IMR-90 (cell line): Measurements from ENCODE around the gene DEPDC1. TPM values are rescaled to one million over a fixed set of nuclear protein-coding genes. Genes with fewer than 3 reads are reported as not detected.

ENCODE experiments used
- ATAC-seq: fragments of 200-7000 bp; cut with Tn5 transposase; 2 replicates; pipeline ENCODE4 v1.9.1; 2020; ENCODE audit warnings: low read depth, mild to moderate bottlenecking, moderate library complexity
- BruUV-seq: library from RNA; stranded (reverse); fragments of 400-500 nt; replicated peaks from 2 replicates; lab custom pipeline; 2021; lab: Mats Ljungman, UMichigan
- CTCF ChIA-PET: fragments of 300-600 bp; formaldehyde crosslinking; extraction: SDS; loops from one replicate; lab custom pipeline; 2021; ENCODE audit warnings: antibody characterized with exemption; lab: Yijun Ruan, JAX
- POLR2A ChIA-PET: fragments of 300-600 bp; sonication (Branson Sonifier 250); formaldehyde crosslinking; loops from one replicate; lab custom pipeline; 2022; ENCODE audit warnings: antibody characterized with exemption; ENCODE audit not compliant: unreplicated experiment; lab: Charles Lee
- DNase-seq: peaks from one replicate; pipeline ENCODE4 v3.0.0; 2013
- H2AFZ ChIP-seq: replicated peaks from 2 replicates; pipeline ENCODE3; 2013; ENCODE audit warnings: low read length, mild to moderate bottlenecking; ENCODE audit not compliant: poor library complexity
- H2AK5ac ChIP-seq: 2 replicates; pipeline ENCODE4 v1.6.1; 2013; ENCODE audit warnings: low read depth, low read length, inconsistent platforms
- H2AK9ac ChIP-seq: replicated peaks from 2 replicates; pipeline ENCODE3; 2013; ENCODE audit warnings: mild to moderate bottlenecking, low read depth, low read length, moderate library complexity; ENCODE audit not compliant: poor library complexity
- H2BK120ac ChIP-seq: 2 replicates; pipeline ENCODE4 v1.6.1; 2013; ENCODE audit warnings: low read depth, low read length, inconsistent platforms
- H2BK15ac ChIP-seq: 3 replicates; pipeline ENCODE4 v1.6.1; 2013; ENCODE audit warnings: low read depth, low read length, inconsistent platforms
- H2BK20ac ChIP-seq: 2 replicates; pipeline ENCODE4 v1.6.1; 2013; ENCODE audit warnings: low read depth, mild to moderate bottlenecking, inconsistent platforms, low read length, moderate library complexity
- H2BK5ac ChIP-seq: 2 replicates; pipeline ENCODE4 v1.6.1; 2013; ENCODE audit warnings: mild to moderate bottlenecking, low read depth, low read length, inconsistent platforms; ENCODE audit not compliant: poor library complexity, severe bottlenecking
- H3K14ac ChIP-seq: replicated peaks from 2 replicates; pipeline ENCODE4 v1.6.1; 2013; ENCODE audit warnings: low read depth, low read length, inconsistent platforms
- H3K18ac ChIP-seq: 2 replicates; pipeline ENCODE4 v1.6.1; 2013; ENCODE audit warnings: low read depth, low read length, control low read depth
- H3K23ac ChIP-seq: 2 replicates; pipeline ENCODE4 v1.6.1; 2013; ENCODE audit warnings: low read depth, low read length, inconsistent platforms
- H3K27ac ChIP-seq: 2 replicates; pipeline ENCODE4 v1.5.1; 2013; ENCODE audit warnings: mild to moderate bottlenecking, control low read depth, low read length; ENCODE audit not compliant: insufficient read depth
- H3K27me3 ChIP-seq: 2 replicates; pipeline ENCODE4 v1.6.1; 2013; ENCODE audit warnings: low read length; ENCODE audit not compliant: control insufficient read depth, insufficient read depth
- H3K36me3 ChIP-seq: 2 replicates; pipeline ENCODE4 v1.6.1; 2013; ENCODE audit warnings: low read length, mixed read lengths; ENCODE audit not compliant: control insufficient read depth, insufficient read depth
- H3K4ac ChIP-seq: 2 replicates; pipeline ENCODE4 v1.6.1; 2013; ENCODE audit warnings: low read depth, low read length, inconsistent platforms
- H3K4me1 ChIP-seq: 2 replicates; pipeline ENCODE4 v1.6.1; 2013; ENCODE audit warnings: low read length, mixed read lengths; ENCODE audit not compliant: control insufficient read depth, insufficient read depth
- H3K4me2 ChIP-seq: 2 replicates; pipeline ENCODE4 v1.6.1; 2013; ENCODE audit warnings: low read depth, mild to moderate bottlenecking, control low read depth, low read length, moderate library complexity
- H3K4me3 ChIP-seq: 2 replicates; pipeline ENCODE4 v1.5.1; 2013; ENCODE audit warnings: low read depth, mild to moderate bottlenecking, control low read depth, low read length, moderate library complexity; ENCODE audit not compliant: insufficient read depth
- H3K56ac ChIP-seq: 2 replicates; pipeline ENCODE4 v1.6.1; 2013; ENCODE audit warnings: low read length, inconsistent platforms; ENCODE audit not compliant: insufficient read depth; ENCODE audit errors: extremely low read depth
- H3K79me1 ChIP-seq, 2 experiments: 2 replicates each; pipeline ENCODE4 v1.6.1; 2013; ENCODE audit warnings: low read length in 2 of 2, inconsistent platforms in 1 of 2, low read depth in 1 of 2
- H3K9ac ChIP-seq: 2 replicates; pipeline ENCODE4 v1.6.1; 2013; ENCODE audit warnings: low read depth, low read length, control low read depth
- H3K9me1 ChIP-seq: 2 replicates; pipeline ENCODE4 v1.6.1; 2013; ENCODE audit warnings: low read length, inconsistent platforms; ENCODE audit not compliant: insufficient read depth
- H3K9me3 ChIP-seq: 2 replicates; pipeline ENCODE4 v1.6.1; 2013; ENCODE audit warnings: low read length; ENCODE audit not compliant: control insufficient read depth, insufficient read depth
- H4K20me1 ChIP-seq: 2 replicates; pipeline ENCODE4 v1.6.1; 2013; ENCODE audit warnings: low read length, inconsistent platforms; ENCODE audit not compliant: insufficient read depth
- H4K5ac ChIP-seq: 2 replicates; pipeline ENCODE4 v1.6.1; 2013; ENCODE audit warnings: mild to moderate bottlenecking, low read depth, low read length, control low read depth
- H4K8ac ChIP-seq, 2 experiments: 2 replicates each; pipeline ENCODE4 v1.6.1; 2013; ENCODE audit warnings: low read depth in 2 of 2, low read length in 2 of 2, control low read depth in 1 of 2, inconsistent platforms in 1 of 2
- H4K91ac ChIP-seq: 2 replicates; pipeline ENCODE4 v1.6.1; 2013; ENCODE audit warnings: low read depth, low read length, inconsistent platforms; ENCODE audit not compliant: insufficient read depth
- BHLHE40 ChIP-seq: fragments of 150-350 bp; IDR thresholded peaks from 2 replicates; pipeline ENCODE4 v1.6.1; 2016; ENCODE audit warnings: mild to moderate bottlenecking, low read depth, low read length
- CEBPB ChIP-seq: IDR thresholded peaks from 2 replicates; pipeline ENCODE4 v1.6.1; 2012; ENCODE audit warnings: low read depth, low read length, improper control_type of control experiment
- CHD1 ChIP-seq: IDR thresholded peaks from 2 replicates; pipeline ENCODE4 v1.6.1; 2012; ENCODE audit warnings: low read depth, low read length, improper control_type of control experiment
- FOS ChIP-seq: fragments of 150-350 bp; IDR thresholded peaks from 2 replicates; pipeline ENCODE4 v1.6.1; 2016; ENCODE audit warnings: low read depth, low read length
- MAFK ChIP-seq: IDR thresholded peaks from 2 replicates; pipeline ENCODE4 v1.6.1; 2012; ENCODE audit warnings: low read depth, low read length, improper control_type of control experiment
- MAZ ChIP-seq: IDR thresholded peaks from 2 replicates; pipeline ENCODE4 v1.6.1; 2012; ENCODE audit warnings: low read depth, mild to moderate bottlenecking, low read length, improper control_type of control experiment, moderate library complexity, borderline replicate concordance
- MXI1 ChIP-seq: IDR thresholded peaks from 2 replicates; pipeline ENCODE4 v1.6.1; 2012; ENCODE audit warnings: low read depth, mild to moderate bottlenecking, low read length, moderate library complexity, borderline replicate concordance
- NFE2L2 ChIP-seq: fragments of 150-350 bp; IDR thresholded peaks from 2 replicates; pipeline ENCODE4 v1.6.1; 2016; ENCODE audit warnings: low read depth, mild to moderate bottlenecking, low read length
- POLR2A ChIP-seq: IDR thresholded peaks from 2 replicates; pipeline ENCODE4 v1.6.1; 2012; ENCODE audit warnings: mild to moderate bottlenecking, low read depth, low read length
- RAD21 ChIP-seq: IDR thresholded peaks from 2 replicates; pipeline ENCODE4 v1.6.1; 2012; ENCODE audit warnings: low read length, improper control_type of control experiment
- RCOR1 ChIP-seq: IDR thresholded peaks from 2 replicates; pipeline ENCODE4 v1.6.1; 2012; ENCODE audit warnings: mild to moderate bottlenecking, low read length, improper control_type of control experiment; ENCODE audit not compliant: insufficient replicate concordance
- RFX5 ChIP-seq: IDR thresholded peaks from 2 replicates; pipeline ENCODE4 v1.8.0; 2012; ENCODE audit warnings: low read depth, mild to moderate bottlenecking, low read length, moderate library complexity
- SMC3 ChIP-seq: fragments of 150-350 bp; IDR thresholded peaks from 2 replicates; pipeline ENCODE4 v1.6.1; 2016; ENCODE audit warnings: low read depth, mild to moderate bottlenecking, antibody characterized with exemption, low read length, moderate library complexity
- WGBS, 2 experiments: methylation state at CpG; one replicate each; pipeline versions ENCODE4 v1.1.5 to v1.1.7; 2013; ENCODE audit warnings: missing lambda C conversion rate in 2 of 2; ENCODE audit not compliant: insufficient read length in 1 of 2; ENCODE audit errors: extremely low coverage in 2 of 2; 5-methylcytosine and 5-hydroxymethylcytosine counted together
- dilution Hi-C: fragments of 300-500 bp; cut with HindIII; formaldehyde crosslinking; loops from one replicate; pipeline ENCODE4 v1.14.3; 2018; ENCODE audit warnings: low sequenced_read_pairs; ENCODE audit not compliant: unreplicated experiment
- in situ Hi-C: fragments of 300-500 bp; cut with MboI; formaldehyde crosslinking; loops from 3 replicates; pipeline ENCODE4 v1.14.3; 2019; ENCODE audit warnings: low sequenced_read_pairs, inconsistent platforms, mixed read lengths
- intact Hi-C: fragments of 100-400 bp; cut with micrococcal nuclease; formaldehyde crosslinking; loops from 2 replicates; pipeline ENCODE4 v1.10.0; 2022
- polyA plus RNA-seq, 3 experiments: library from polyadenylated mRNA; depleted of rRNA; stranded (reverse); fragments of >200 nt; gene quantifications; 2 replicates each; pipeline ENCODE4 v1.2.3, GENCODE V29; 2012; ENCODE audit warnings: low replicate concordance in 1 of 3
- total RNA-seq: library from RNA; depleted of rRNA; stranded (reverse); fragments of >200 nt; gene quantifications from 2 replicates; pipeline ENCODE4 v1.2.3, GENCODE V29; 2012
- TF ChIP-seq, protein P1 (sequence below): conservative IDR thresholded peaks from 2 replicates; pipeline ENCODE4 v1.5.1; 2012; ENCODE audit warnings: mild to moderate bottlenecking, low read depth, low read length, improper control_type of control experiment
- TF ChIP-seq, protein P2 (sequence below): fragments of 150-350 bp; IDR thresholded peaks from 2 replicates; pipeline ENCODE4 v1.6.1; 2016; ENCODE audit warnings: low read depth, mild to moderate bottlenecking, low read length, moderate library complexity, borderline replicate concordance
- TF ChIP-seq, protein P3 (sequence below): fragments of 150-350 bp; IDR thresholded peaks from 2 replicates; pipeline ENCODE4 v1.6.1; 2017; ENCODE audit warnings: mild to moderate bottlenecking, antibody characterized with exemption, low read length, low read depth

DEPDC1 gene
- total and polyA plus RNA-seq, 2 of the 4 experiments (the other 2 are of a cell fraction) = 7.4 to 14.7 TPM

DNA sequence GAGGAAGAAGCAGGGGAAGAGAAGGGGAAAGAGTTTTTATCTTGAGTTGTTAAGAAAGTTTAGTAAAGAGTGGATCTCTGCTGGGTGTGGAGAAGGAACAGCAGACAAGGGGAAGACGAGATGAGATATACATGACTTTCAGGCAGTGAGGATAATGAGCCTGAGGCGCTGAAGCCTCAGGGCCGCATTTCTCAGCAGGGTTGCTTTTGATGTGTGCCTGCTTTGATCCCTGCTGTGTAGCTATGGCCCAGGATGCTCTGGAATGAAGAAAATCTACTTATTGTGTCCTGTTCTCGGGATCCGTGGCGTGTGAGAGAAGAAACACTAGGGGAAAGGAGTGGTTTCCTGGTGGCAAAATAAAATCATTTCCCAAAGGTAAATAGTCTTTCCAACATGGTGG, 32.0 kb downstream of the DEPDC1 start:
- Histone ChIP-seq H3K9me1 (no peaks in the 10 kb centered on the region), H2AK5ac (no peak overlapping the region), H2BK15ac (no peak overlapping the region), H3K9me3 (peaks cover 4% of the 10 kb centered on the region), H3K4me3 (no peak overlapping the region), H3K4me1 (no peaks in the 10 kb centered on the region), H4K91ac (no peak overlapping the region), H4K20me1 (no peaks in the 10 kb centered on the region), H3K56ac (no peak overlapping the region), H3K18ac (no peak overlapping the region), H2AK9ac (no peak overlapping the region), H2AFZ (no peak overlapping the region), H3K4ac (no peak overlapping the region), H3K36me3 (no peaks in the 10 kb centered on the region), H4K8ac (no peak overlapping the region), H2BK5ac (no peak overlapping the region), H3K27me3 (no peaks in the 10 kb centered on the region), H3K27ac (no peak overlapping the region), H3K14ac (no peak overlapping the region), H3K4me2 (no peak overlapping the region), H2BK120ac (no peak overlapping the region), H3K79me1 (no peaks in the 10 kb centered on the region), H3K23ac (no peak overlapping the region), H3K9ac (no peak overlapping the region), H4K5ac (no peak overlapping the region), H2BK20ac (no peak overlapping the region)
- no peak for DNase-seq
- WGBS, 2 experiments = no CpG with 5 or more reads among the region's 6 CpGs
- POLR2A ChIA-PET = no interaction called here
- BruUV-seq = no TSS peak
- TF ChIP-seq CHD1 (no peak), POLR2A (no peak), FOS (no peak), MAFK (no peak), BHLHE40 (no peak), RAD21 (no peak), RFX5 (no peak), MAZ (no peak), NFE2L2 (no peak), SMC3 (no peak), CEBPB (no peak), MXI1 (no peak), RCOR1 (no peak)
- TF ChIP-seq, protein P1, sequence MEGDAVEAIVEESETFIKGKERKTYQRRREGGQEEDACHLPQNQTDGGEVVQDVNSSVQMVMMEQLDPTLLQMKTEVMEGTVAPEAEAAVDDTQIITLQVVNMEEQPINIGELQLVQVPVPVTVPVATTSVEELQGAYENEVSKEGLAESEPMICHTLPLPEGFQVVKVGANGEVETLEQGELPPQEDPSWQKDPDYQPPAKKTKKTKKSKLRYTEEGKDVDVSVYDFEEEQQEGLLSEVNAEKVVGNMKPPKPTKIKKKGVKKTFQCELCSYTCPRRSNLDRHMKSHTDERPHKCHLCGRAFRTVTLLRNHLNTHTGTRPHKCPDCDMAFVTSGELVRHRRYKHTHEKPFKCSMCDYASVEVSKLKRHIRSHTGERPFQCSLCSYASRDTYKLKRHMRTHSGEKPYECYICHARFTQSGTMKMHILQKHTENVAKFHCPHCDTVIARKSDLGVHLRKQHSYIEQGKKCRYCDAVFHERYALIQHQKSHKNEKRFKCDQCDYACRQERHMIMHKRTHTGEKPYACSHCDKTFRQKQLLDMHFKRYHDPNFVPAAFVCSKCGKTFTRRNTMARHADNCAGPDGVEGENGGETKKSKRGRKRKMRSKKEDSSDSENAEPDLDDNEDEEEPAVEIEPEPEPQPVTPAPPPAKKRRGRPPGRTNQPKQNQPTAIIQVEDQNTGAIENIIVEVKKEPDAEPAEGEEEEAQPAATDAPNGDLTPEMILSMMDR = no peak
- TF ChIP-seq, protein P2, sequence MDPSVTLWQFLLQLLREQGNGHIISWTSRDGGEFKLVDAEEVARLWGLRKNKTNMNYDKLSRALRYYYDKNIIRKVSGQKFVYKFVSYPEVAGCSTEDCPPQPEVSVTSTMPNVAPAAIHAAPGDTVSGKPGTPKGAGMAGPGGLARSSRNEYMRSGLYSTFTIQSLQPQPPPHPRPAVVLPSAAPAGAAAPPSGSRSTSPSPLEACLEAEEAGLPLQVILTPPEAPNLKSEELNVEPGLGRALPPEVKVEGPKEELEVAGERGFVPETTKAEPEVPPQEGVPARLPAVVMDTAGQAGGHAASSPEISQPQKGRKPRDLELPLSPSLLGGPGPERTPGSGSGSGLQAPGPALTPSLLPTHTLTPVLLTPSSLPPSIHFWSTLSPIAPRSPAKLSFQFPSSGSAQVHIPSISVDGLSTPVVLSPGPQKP = no peak
- TF ChIP-seq, protein P3, sequence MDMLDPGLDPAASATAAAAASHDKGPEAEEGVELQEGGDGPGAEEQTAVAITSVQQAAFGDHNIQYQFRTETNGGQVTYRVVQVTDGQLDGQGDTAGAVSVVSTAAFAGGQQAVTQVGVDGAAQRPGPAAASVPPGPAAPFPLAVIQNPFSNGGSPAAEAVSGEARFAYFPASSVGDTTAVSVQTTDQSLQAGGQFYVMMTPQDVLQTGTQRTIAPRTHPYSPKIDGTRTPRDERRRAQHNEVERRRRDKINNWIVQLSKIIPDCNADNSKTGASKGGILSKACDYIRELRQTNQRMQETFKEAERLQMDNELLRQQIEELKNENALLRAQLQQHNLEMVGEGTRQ = no peak
- no peak for ATAC-seq
- dilution Hi-C loops (no loop called here), intact Hi-C loops (no loop called here), in situ Hi-C loops (loop anchor here (25.0 kb wide), 1 partner anchor 1272 kb away; no protein-coding TSS in a partner anchor)
- CTCF ChIA-PET = no interaction called here
